CD4-positive, alpha-beta T cell treated with Interleukin-17A for 4 hours (primary cell): Measurements from ENCODE around the gene PPP2R2D.

Experiments
- DNase-seq: peaks from one replicate; pipeline ENCODE4 v3.0.0-alpha.2; 2020; ENCODE audit warnings: mixed read lengths

The PPP2R2D gene

GRCh38 chr10:131900350-131901152, at the start of gene PPP2R2D:
Gene PPP2R2D, plus strand, starts transcription at chr10:131901008. Its CDS starts 141 bp downstream, at chr10:131901149.
- peak; percentile 96 for DNase-seq

DNA sequence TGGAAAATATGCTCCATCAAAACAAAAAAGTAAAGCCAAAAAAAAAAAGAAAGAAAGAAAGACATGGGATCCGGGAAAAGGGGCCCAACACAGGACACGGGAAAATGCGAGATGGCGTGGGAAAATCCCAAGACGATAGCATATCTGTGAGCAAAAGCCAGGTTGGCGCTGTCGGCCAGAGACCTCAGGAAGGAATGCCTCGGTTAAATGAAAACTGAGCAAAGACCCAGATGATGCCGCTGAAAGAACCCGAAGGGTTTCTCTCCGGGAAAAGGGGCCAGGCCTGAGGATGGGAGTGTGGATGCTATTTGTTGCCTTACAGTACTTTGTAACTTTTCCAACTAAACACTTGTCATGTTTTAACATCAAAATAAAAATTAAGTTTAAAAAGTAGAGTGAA, 49.5 kb upstream of the PPP2R2D start:
- no peak for DNase-seq

DNA sequence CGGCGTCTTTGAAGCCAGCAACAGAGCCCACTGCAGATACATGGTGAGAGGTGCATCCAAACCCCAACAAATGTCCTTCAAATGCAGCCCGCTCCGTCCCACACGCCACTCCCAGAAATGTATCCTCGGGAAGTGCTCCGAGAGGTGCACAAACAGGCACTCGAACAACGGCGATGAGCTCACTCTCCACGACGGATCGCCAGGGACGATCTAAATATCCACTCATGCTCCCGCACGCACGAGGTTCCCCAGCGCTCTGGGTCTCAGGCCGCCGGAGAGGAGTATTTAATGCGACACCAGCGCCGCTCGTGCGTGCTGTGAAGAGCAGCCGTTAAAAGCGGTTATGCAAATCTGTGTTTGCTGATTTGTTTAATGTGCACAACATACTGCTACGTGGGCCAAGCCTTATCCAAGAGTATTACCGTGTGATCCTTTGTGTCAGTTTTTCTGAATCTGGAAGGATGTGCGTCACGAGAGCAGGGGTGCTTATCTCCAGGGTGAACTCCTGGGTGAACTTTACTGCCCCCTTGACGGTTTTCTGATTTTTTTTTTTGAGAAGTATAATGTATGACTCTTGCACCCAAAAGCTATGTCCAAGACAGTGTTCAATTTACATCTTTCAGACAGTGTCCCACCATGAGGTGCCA, 48.5 kb upstream of the PPP2R2D start:
- DNase-seq, result no peak

DNA sequence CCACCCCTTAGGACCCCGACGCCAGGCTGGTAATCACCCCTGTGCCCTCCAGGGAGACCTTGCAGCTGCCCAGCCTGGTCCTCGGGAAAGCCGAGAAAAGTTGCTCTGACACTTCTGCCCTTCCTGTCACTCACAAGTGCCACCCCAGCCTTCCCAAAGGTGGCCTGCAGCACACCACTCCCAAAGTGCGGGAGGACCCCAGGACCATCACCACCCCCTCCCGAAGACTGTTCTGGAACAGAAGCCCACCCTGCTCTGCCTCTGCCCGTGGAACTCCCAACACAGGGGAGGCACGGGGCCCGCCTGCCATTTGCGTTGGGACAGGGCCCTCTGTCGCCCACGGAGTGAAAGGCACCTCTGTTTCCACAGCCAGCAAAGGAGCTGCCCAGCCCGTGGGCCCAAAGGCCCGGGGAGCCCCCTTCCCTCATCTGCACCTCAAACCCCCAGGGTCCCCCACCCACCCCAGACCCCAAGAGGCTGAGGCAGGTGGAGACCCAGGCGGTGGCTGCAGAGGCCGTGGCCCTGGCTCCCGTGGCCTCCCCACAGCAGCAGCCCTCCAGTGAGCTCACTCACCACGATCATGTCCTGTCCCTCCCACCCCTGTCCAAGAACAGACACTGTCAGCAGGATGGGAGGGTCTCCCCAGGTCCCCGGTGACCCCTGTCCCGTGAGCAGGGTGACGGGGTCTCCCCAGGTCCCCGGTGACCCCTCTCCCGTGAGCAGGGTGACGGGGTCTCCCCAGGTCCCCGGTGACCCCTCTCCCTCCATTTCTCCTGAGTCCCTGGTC, 47.8 kb upstream of the PPP2R2D start:
- DNase-seq, result no peak

- DNase-seq, result no peak
These were observed 47.2 kb upstream of the PPP2R2D start for GRCh38 chr10:131853610-131853964.

DNA sequence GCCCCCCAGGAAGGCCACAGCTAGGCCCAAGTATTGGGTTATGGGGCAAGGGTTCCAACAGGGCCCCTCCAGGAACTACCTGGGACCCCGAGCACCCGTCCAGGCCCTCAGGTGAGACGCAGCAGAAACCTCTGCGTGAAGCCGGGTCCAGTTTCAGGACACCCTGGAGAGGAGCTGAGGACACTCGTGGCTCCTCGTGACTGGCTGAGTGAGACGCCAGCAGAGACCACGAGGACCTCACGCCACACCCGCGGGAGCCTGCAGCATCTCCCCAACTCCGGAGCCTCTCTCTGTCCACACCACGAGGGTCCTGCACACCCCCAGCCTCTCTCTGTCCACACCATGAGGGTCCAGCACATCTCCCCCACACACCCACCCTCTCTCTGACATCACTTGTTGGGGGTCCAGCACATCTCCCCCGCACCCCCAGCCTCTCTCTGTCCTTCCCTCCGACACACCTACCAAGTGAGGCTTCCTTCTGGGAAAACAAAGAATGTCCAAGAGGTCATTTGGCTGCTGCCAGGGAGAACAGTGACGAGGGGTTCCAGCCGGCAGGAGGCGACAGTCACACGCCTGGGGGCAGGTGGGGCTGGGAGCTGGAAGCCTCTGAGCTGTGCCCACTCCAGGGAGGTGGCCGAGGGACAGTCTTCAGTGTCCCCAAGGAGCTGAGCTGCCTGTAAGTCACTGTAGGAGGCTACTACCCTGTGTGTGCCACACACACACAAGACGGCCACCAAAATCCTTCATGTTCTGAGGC, 46.1 kb upstream of the PPP2R2D start:
- no peak for DNase-seq

DNA sequence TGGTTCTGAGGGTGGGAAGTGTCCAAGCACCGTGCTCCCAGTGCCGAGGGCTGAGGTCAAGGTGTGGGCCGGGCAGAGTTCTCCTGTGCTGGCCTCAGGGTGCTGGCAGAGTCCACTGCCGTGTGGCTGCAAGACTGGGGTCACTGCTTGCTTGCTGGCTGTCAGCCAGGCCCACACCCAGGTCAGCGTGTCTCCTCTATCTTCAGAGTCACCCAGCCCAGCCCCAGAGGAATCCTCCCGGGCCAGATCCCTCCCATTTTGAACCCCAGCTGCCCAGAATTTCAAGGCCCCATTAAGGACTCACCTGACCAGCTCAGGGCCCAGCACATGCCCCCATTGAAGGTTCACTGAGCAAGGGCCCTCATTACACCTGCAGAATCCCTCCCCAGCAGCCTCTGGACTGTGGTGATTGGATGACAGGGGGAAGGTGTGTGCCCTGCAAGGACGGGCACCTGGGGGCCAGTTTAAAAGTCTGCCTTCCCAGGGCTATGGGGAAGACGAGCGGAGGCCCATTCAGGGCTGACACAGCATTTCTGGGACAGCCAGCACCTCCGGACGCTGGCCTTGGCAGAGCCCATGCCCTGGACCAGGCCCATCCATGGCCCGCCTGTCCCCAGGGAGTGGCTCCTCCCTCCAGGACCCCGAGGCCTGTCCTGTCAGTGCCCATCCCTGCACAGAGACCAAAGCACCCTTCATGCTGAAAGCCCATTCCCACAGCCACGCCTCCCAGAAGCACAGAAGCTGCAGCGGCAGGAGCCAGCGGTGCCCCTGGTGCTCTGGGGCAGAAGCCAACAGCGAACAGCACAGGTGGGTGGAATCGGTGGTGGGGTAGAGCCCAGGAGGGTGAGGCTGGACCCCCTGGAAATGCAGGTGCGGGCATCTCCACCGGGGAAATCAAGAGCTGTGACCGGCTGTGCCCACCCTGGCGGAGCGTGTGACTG, 45.1 kb upstream of the PPP2R2D start:
- no peak for DNase-seq

- no peak for DNase-seq
These were observed 44.2 kb upstream of the PPP2R2D start for GRCh38 chr10:131856441-131857094.

- no peak for DNase-seq
These were observed 43.4 kb upstream of the PPP2R2D start for GRCh38 chr10:131857156-131858117.

- DNase-seq, result no peak
These were observed 42.7 kb upstream of the PPP2R2D start for GRCh38 chr10:131858118-131858515.

DNA sequence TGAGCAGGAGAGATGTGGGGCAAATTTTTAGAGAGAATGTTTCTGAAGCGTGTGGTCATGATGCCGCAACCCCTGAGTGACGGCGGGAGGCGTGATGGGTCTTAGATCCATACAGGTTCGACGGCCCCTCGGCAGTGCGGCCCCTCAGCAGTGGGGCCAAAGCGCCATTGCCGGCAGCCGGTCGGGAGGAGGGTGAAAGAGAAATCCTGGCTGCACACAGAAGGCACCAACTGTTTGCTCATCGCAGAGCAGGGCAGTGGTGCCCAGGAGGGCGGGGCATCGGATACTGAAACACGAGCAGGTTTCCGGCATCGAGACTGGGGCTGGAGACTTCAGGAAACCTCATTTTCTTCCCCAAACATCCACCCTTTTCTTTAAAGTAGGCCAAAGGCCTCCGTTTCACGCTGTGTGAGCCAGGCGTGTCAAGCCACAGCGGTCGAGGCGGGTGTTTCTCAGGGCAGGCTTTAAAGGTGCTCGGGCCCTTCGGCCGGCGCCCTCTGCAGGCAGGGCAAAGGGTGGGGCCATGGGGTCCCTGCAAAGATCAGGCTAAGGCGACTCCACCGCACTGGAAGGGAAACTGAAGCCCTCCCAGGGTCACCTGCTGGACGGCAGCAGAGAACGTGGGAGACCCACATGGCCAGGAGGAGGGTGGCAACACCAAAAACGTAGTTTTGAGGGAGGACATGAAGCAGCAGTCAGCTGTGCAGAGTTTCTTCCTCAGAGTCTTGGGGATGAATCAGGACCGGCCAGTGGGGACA, 42.0 kb upstream of the PPP2R2D start:
- DNase-seq, result no peak

DNA sequence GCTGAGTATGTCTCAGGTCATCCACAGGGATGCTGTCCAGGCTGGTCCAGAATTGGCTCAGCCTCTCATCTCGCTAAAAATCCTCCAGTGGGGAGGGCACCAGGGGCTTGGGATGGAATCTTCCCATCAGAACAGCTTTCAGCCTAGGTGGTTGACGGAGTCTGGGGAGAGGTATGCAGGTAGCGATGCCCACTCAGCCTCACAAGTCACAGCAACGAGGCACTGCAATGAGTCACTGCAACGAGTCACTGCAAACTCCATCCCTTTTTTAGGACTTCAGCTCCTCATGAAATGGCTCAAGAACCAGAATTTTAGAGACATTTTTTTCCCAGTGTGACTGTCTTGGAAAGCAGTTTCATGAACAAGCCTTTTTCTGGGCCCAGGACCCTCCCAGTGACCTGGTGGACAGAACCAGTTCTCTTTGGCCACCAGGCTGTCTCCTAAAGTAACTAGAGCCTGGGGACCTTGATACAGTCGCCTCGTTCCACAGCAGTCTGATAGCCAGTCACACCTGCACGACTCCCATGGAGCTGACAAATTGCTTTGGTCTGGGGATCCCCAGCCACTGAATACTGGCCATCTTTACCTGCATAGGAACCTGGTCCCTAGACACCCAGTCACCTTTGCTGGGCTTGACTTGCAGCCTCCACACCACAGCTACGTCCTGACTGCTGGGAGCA, 41.3 kb upstream of the PPP2R2D start:
- DNase-seq, result no peak

DNA sequence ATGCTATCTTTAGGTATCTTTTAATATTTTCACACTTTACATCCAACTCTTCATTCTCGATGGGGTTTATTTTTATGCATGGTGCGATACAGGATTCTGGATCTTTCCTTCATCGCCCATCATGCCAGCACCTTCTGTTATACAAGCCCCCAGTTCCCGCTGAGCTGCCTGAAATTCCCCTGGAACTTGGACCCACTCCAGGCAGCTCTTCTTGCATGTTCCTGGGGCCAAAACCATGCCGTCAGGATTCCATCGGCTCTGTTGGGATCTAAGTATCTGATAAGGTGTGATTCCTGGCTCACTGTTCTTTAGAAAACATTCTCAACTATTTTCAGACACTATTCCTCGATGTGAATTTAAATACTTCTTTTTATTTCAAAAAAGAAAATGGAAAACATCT, 40.5 kb upstream of the PPP2R2D start:
- no peak for DNase-seq

DNA sequence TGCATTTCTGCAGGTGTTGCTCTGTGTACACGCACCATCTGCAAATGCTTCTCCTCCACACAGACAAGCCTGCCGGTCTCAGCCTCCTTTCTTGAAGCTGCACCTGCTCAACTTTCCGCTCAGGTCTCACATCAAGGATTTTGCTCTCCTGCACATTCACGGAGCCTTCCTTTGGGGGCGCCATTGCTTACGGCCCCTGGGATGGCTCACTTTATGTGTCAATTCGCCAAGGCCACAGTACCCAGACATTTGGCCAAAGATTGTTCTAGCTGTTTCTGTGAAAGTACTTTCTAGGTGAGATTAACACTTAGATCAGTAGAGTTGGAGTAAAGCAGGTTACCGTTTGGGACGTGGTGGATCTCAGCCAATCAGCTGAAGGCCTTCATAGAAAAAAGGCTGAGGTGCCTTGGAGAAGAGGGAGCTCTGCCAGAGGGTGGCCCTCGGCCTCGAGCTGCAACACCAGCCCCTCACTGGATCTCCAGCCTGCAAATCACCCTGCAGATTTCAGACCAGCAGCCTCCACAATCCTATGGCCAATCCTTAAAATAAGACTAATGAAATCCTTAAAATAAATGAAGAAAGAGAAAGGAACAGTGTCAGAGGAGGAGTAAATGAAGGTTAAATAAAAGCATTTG, 39.9 kb upstream of the PPP2R2D start:
- no peak for DNase-seq

- no peak for DNase-seq
These were observed 38.3 kb upstream of the PPP2R2D start for GRCh38 chr10:131862548-131862947.

DNA sequence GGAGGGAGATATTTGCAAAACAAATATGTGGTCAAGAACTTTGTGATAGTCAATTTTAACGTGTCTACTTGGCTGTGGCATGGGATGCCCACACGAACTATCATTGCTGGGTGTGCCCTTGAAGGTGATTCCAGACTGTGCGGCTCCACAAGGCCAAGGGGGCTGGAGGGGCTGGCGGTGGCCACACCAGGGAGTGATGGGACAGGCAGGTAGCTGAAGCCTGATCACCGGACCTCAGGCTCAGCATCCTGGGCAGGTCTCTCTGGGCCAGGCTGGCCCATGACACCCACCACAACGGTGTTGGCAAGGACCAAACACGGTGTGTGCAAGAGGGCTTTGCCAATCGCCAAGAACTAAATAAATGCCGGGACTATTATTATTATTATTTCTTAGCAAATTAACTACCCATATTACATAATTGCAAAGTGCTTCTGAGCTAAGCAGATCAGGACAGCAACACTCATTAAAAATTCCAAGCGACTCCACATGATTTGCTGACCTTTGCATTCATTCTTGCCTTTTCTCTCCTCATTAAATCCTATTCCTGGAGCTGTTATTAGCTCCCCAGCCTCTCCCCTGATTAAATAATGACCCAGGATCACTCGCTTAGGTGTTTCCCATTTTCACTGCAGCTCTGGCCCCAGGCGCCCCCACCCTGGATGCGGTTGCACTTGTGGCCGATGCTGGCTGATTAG, 35.4 kb upstream of the PPP2R2D start:
- DNase-seq, result no peak

GRCh38 chr10:131866673-131867072, 34.1 kb upstream of the PPP2R2D start:
- DNase-seq, result no peak

- no peak for DNase-seq
These were observed 32.4 kb upstream of the PPP2R2D start for GRCh38 chr10:131868436-131868835.
